Esophagus squamous epithelium (tissue), 5 donors: ENCODE data around the gene MOB3A. TPM values are rescaled to one million over a fixed set of nuclear protein-coding genes. Genes with fewer than 3 reads are reported as not detected.

ENCODE experiments used
- DNase-seq: peaks from one replicate; lab custom pipeline; 2025; lab: John Stamatoyannopoulos, UW
- H3K27ac ChIP-seq, 4 donors: fragments of 200-600 bp; sonication (generic); one replicate each; pipeline ENCODE4 v1.5.1; 2016 to 2019; ENCODE audit warnings: mild to moderate bottlenecking in 1 of 4
- H3K27me3 ChIP-seq, 4 donors: fragments of 200-600 bp; sonication (generic); 1 replicate in 3 of 4; 2 replicates in 1 of 4; pipeline versions ENCODE4 v1.5.1 to v1.6.0; 2017 to 2021; ENCODE audit warnings: antibody characterized with exemption in 1 of 4
- H3K36me3 ChIP-seq, 3 donors: fragments of 200-600 bp; sonication (generic); one replicate each; pipeline ENCODE4 v1.5.1; 2016 to 2019
- H3K4me1 ChIP-seq, 3 donors: fragments of 200-600 bp; sonication (generic); one replicate each; pipeline ENCODE4 v1.5.1; 2017 to 2019
- H3K4me3 ChIP-seq, 4 donors: fragments of 200-600 bp; sonication (generic); 1 replicate in 3 of 4; 2 replicates in 1 of 4; pipeline ENCODE4 v1.5.1; 2016 to 2019; ENCODE audit warnings: mild to moderate bottlenecking in 2 of 4, moderate library complexity in 1 of 4
- H3K9me3 ChIP-seq, 3 donors: fragments of 200-600 bp; sonication (generic); one replicate each; pipeline ENCODE4 v1.5.1; 2016 to 2019
- POLR2A ChIP-seq, 4 donors: fragments of 450-650 bp; IDR thresholded peaks; one replicate each; pipeline ENCODE4 v1.6.1; 2017; ENCODE audit warnings: antibody characterized with exemption in 4 of 4, mild to moderate bottlenecking in 4 of 4, moderate library complexity in 3 of 4
- WGBS, 2 donors: methylation state at CpG; one replicate each; pipeline ENCODE4 v1.1.5; 2018; 5-methylcytosine and 5-hydroxymethylcytosine counted together
- intact Hi-C: fragments of 100-400 bp; cut with DNase I; formaldehyde crosslinking; loops from one replicate; pipeline ENCODE4 v1.15.0; 2022
- total RNA-seq, 4 donors: library from RNA; depleted of rRNA; stranded (reverse); fragments of >200 nt; gene quantifications; one replicate each; pipeline ENCODE4 v1.1.0, GENCODE V29; 2016
- TF ChIP-seq, protein P1 (sequence below), 6 experiments: fragments of 450-650 bp in 4 of 6; fragments of 200-600 bp in 2 of 6; sonication (generic) in 2 of 6; IDR thresholded peaks; one replicate each; pipeline ENCODE4 v1.5.1; 2016 to 2019; ENCODE audit warnings: antibody characterized with exemption in 6 of 6, mild to moderate bottlenecking in 4 of 6, moderate library complexity in 4 of 6
- donor health status: DM: yes; HTN: yes; CAD: no.

The MOB3A gene
- total RNA-seq = 10 to 100 TPM; 22.9 to 26.9 (median 23.6) TPM

DNA sequence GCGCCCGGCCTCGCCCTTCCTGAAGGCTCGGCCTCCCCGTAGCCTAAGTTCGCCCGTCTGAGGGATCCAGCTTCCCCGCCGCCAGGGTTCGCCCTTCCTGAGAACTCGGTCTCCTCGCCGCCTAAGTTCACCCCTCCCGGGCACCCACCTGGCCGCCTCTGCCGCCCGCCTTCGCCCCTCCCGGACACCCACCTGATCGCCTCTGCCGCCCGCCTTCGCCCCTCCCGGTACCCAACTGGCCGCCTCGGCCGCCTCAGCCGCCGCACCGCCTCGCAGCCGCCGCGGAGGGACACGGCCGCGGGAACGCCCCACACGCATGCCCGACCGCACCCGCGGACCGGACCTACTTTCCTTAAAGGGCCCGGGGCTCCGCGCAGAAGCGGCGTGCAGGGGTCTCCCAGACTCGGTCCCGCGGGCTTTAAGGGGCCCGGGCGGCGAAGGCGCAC lies at the start of gene MOB3A:
Gene MOB3A, minus strand, starts transcription at position 293 of the 446 bp plus-strand sequence. CDS start 17,766 bp downstream, outside the sequence.
- Histone ChIP-seq H3K36me3 (peaks cover 6 to 23% (median 17%) of the 10 kb centered on the region in 3 donors), H3K27ac (peak within 1 kb of the TSS; percentile 96 to 99 (median 98)), H3K4me3 (peak within 1 kb of the TSS; percentile 68 to 91 (median 83)), H3K27me3 (no peaks in the 10 kb centered on the region), H3K9me3 (no peaks in the 10 kb centered on the region), H3K4me1 (peaks cover 42 to 62% (median 52%) of the 10 kb centered on the region in 3 donors)
- peak in 3 of 4 donors; percentile 36 to 95 (median 89) for TF ChIP-seq POLR2A (IDR thresholded peaks at IDR 0.05)
- TF ChIP-seq, protein P1, sequence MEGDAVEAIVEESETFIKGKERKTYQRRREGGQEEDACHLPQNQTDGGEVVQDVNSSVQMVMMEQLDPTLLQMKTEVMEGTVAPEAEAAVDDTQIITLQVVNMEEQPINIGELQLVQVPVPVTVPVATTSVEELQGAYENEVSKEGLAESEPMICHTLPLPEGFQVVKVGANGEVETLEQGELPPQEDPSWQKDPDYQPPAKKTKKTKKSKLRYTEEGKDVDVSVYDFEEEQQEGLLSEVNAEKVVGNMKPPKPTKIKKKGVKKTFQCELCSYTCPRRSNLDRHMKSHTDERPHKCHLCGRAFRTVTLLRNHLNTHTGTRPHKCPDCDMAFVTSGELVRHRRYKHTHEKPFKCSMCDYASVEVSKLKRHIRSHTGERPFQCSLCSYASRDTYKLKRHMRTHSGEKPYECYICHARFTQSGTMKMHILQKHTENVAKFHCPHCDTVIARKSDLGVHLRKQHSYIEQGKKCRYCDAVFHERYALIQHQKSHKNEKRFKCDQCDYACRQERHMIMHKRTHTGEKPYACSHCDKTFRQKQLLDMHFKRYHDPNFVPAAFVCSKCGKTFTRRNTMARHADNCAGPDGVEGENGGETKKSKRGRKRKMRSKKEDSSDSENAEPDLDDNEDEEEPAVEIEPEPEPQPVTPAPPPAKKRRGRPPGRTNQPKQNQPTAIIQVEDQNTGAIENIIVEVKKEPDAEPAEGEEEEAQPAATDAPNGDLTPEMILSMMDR (IDR thresholded peaks at IDR 0.05) = peak; percentile 32 to 82 (median 60)
- DNase-seq = no peak
- intact Hi-C loops = no loop called here
- WGBS, 2 donors = 0 to 5% methylated on average over 6 to 11 of the region's 56 CpGs

DNA sequence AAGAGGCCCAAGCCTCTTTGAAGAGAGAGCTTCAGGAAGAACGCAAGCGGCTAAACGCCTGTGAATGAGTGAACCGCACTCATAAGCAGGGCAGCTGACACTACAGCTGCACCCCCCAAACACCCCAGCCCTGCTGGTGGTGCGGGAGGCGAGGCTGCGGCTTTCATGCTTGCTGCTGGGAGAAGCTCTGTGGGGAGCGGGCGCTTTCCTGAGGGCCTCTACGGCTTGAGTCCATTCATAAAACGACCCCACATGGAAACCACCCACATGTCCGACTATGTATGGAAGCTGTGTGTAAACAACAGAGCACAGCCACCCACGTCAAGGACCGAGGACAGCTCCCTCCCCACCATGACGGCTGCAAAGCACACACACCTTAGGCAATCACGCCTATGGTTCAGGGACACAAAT lies 49.7 kb upstream of the MOB3A start:
- H3K36me3 ChIP-seq = peaks cover 0 to 33% (median 0%) of the 10 kb centered on the region in 3 donors
- DNase-seq = no peak
- 59 to 67% methylated on average over 10 to 14 of the region's 16 CpGs for WGBS, 2 donors
- TF ChIP-seq, protein P1 (IDR thresholded peaks at IDR 0.05) = no peak
- TF ChIP-seq POLR2A (IDR thresholded peaks at IDR 0.05) = no peak
- H3K4me1 ChIP-seq = peaks cover 14 to 56% (median 26%) of the 10 kb centered on the region in 3 donors
- H3K4me3 ChIP-seq = no peak overlapping the region
- H3K27me3 ChIP-seq = no peaks in the 10 kb centered on the region
- no peaks in the 10 kb centered on the region for H3K9me3 ChIP-seq
- H3K27ac ChIP-seq = no peak overlapping the region
- intact Hi-C loops = no loop called here

DNA sequence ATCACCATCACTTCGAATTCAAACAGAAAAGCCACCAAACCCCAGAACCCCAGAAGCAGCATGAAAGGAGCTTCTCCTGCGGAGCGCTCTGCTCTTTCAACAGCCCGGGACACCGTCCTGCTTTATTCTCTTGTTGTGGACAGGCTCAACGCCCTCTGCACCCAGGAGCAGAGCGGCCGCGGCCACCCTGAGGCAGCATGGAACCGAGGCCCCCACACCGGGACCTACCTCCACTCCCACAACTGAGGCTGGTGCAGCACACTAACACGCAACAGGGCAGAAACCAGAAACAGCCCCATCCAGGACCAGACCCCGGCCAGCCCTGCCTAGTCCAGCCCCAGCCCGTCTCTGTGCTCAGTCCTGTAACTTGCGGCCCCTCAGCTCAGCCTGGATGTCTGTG lies 48.1 kb upstream of the MOB3A start:
- TF ChIP-seq, protein P1 (IDR thresholded peaks at IDR 0.05) = no peak
- no peak for TF ChIP-seq POLR2A (IDR thresholded peaks at IDR 0.05)
- no peaks in the 10 kb centered on the region for H3K9me3 ChIP-seq
- no peaks in the 10 kb centered on the region for H3K27me3 ChIP-seq
- no peak overlapping the region for H3K4me3 ChIP-seq
- H3K36me3 ChIP-seq = peaks cover 0 to 49% (median 0%) of the 10 kb centered on the region in 3 donors
- H3K4me1 ChIP-seq = peaks cover 2 to 39% (median 12%) of the 10 kb centered on the region in 3 donors
- no peak overlapping the region for H3K27ac ChIP-seq
- no peak for DNase-seq
- intact Hi-C loops = no loop called here
- WGBS, 2 donors = 98 to 100% methylated on average over 1 to 5 of the region's 15 CpGs

DNA sequence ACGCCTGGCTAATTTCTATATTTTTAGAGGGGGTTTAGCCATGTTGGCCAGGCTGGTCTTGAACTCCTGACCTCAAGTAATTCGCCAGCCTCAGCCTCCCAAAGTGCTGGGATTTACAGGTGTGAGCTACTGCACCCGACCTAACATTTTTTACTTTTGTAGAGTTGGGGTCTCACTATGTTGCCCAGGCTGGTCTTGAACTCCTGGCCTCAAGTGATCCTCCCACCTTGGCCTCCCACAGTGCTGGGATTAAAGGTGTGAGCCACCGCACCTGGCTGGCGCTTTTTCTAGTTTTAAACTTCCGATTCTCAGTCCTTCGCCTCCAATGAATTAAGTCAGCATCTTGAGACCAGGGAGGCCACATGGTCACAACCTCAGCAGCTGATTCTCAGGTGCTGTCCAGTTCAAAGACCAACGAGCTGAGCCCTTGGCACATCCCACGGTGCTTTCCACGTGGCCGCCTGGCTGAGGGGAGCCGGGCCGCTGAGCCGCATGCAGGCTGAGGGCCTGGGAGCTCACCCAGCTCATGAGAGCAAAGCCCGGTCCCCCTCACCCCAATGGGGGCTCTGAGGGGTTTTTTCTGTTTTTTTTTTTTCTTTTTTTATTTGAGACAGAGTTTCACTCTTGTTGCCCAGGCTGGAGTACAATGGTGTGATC lies 46.2 kb upstream of the MOB3A start:
- WGBS, 2 donors = 92 to 95% methylated on average over 13 to 14 of the region's 15 CpGs
- H3K9me3 ChIP-seq = no peaks in the 10 kb centered on the region
- peaks cover 7 to 66% (median 9%) of the 10 kb centered on the region in 3 donors for H3K36me3 ChIP-seq
- H3K27me3 ChIP-seq = no peaks in the 10 kb centered on the region
- H3K4me3 ChIP-seq = no peak overlapping the region
- TF ChIP-seq, protein P1 (IDR thresholded peaks at IDR 0.05) = no peak
- TF ChIP-seq POLR2A (IDR thresholded peaks at IDR 0.05) = no peak
- DNase-seq = no peak
- intact Hi-C loops = no loop called here
- H3K4me1 ChIP-seq = peaks cover 0 to 22% (median 4%) of the 10 kb centered on the region in 3 donors
- H3K27ac ChIP-seq = no peak overlapping the region

DNA sequence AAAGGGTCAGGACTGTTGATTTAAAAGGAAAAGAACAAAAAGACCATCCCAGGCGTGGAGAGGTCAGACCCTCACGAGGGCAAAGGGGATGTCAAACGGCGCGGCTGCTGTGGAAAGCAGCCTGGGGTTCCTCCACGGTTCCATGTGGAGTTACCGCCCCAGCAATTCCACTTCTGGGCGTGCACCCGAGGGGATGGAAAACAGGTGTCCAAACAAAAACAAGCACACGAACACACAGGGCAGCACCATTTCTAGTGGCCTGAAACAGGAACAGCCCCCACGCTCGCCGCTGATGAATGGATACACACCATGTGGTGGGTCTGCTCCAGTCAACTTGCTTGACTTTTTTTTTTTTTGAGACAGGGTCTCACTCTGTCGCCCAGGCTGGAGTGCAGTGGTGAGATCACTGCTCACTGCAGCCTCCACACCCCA lies 44.0 kb upstream of the MOB3A start:
- DNase-seq = no peak
- Histone ChIP-seq H3K27ac (no peak overlapping the region), H3K27me3 (no peaks in the 10 kb centered on the region), H3K4me1 (peaks cover 0 to 4% (median 0%) of the 10 kb centered on the region in 3 donors), H3K36me3 (peaks cover 9 to 69% (median 18%) of the 10 kb centered on the region in 3 donors), H3K9me3 (no peaks in the 10 kb centered on the region), H3K4me3 (no peak overlapping the region)
- intact Hi-C loops = no loop called here
- 88 to 91% methylated on average over 9 to 14 of the region's 14 CpGs for WGBS, 2 donors
- TF ChIP-seq, protein P1 (IDR thresholded peaks at IDR 0.05) = no peak
- no peak for TF ChIP-seq POLR2A (IDR thresholded peaks at IDR 0.05)
